ENCODE results near the gene KIF20A.

KIF20A gene

GRCh38 chr5:138223532-138223931 lies 44.6 kb downstream of the KIF20A start:
- no peaks in the 10 kb centered on the region for H3K4me1 ChIP-seq (ENCODE audit: control insufficient read depth in 1 of 2, insufficient read depth in 2 of 2, low read length in 2 of 2)
- H3K9me3 ChIP-seq (ENCODE audit: control insufficient read depth in 1 of 2, low read length in 2 of 2): peaks cover 8 to 13% of the 10 kb centered on the region in 2 donors
- no peaks in the 10 kb centered on the region for H3K27me3 ChIP-seq (ENCODE audit: control insufficient read depth in 1 of 2, insufficient read depth in 2 of 2, low read length in 2 of 2)
- H3K4me3 ChIP-seq (ENCODE audit: low read depth in 1 of 2, low read length in 2 of 2): no peak overlapping the region
- H3K9ac ChIP-seq (ENCODE audit: low read depth in 1 of 2, low read length in 2 of 2): no peak overlapping the region
- no peaks in the 10 kb centered on the region for H3K36me3 ChIP-seq (ENCODE audit: control insufficient read depth in 1 of 2, insufficient read depth in 2 of 2, low read length in 2 of 2)
- H3K27ac ChIP-seq (ENCODE audit: low read depth, low read length): no peak overlapping the region

- Histone ChIP-seq H3K36me3 (ENCODE audit: control insufficient read depth in 1 of 2, insufficient read depth in 2 of 2, low read length in 2 of 2) (no peaks in the 10 kb centered on the region), H3K27ac (ENCODE audit: low read depth, low read length) (no peak overlapping the region), H3K4me3 (ENCODE audit: low read depth in 1 of 2, low read length in 2 of 2) (no peak overlapping the region), H3K9me3 (ENCODE audit: control insufficient read depth in 1 of 2, low read length in 2 of 2) (peaks cover 8 to 13% of the 10 kb centered on the region in 2 donors), H3K4me1 (ENCODE audit: control insufficient read depth in 1 of 2, insufficient read depth in 2 of 2, low read length in 2 of 2) (no peaks in the 10 kb centered on the region), H3K27me3 (ENCODE audit: control insufficient read depth in 1 of 2, insufficient read depth in 2 of 2, low read length in 2 of 2) (no peaks in the 10 kb centered on the region), H3K9ac (ENCODE audit: low read depth in 1 of 2, low read length in 2 of 2) (no peak overlapping the region)
Measured at GRCh38 chr5:138224712-138225111, 45.8 kb downstream of the KIF20A start.

- Histone ChIP-seq H3K9ac (ENCODE audit: low read depth in 1 of 2, low read length in 2 of 2) (no peak overlapping the region), H3K4me3 (ENCODE audit: low read depth in 1 of 2, low read length in 2 of 2) (no peak overlapping the region), H3K27me3 (ENCODE audit: control insufficient read depth in 1 of 2, insufficient read depth in 2 of 2, low read length in 2 of 2) (no peaks in the 10 kb centered on the region), H3K9me3 (ENCODE audit: control insufficient read depth in 1 of 2, low read length in 2 of 2) (peaks cover 8 to 13% of the 10 kb centered on the region in 2 donors), H3K36me3 (ENCODE audit: control insufficient read depth in 1 of 2, insufficient read depth in 2 of 2, low read length in 2 of 2) (no peaks in the 10 kb centered on the region), H3K4me1 (ENCODE audit: control insufficient read depth in 1 of 2, insufficient read depth in 2 of 2, low read length in 2 of 2) (peaks cover 0 to 10% of the 10 kb centered on the region in 2 donors), H3K27ac (ENCODE audit: low read depth, low read length) (no peak overlapping the region)
Measured at GRCh38 chr5:138226910-138227309, 48.0 kb downstream of the KIF20A start.

GRCh38 chr5:138229387-138229786 lies 50.5 kb downstream of the KIF20A start:
- no peak overlapping the region for H3K27ac ChIP-seq (ENCODE audit: low read depth, low read length)
- H3K9ac ChIP-seq (ENCODE audit: low read depth in 1 of 2, low read length in 2 of 2): no peak overlapping the region
- H3K27me3 ChIP-seq (ENCODE audit: control insufficient read depth in 1 of 2, insufficient read depth in 2 of 2, low read length in 2 of 2): no peaks in the 10 kb centered on the region
- no peak overlapping the region for H3K4me3 ChIP-seq (ENCODE audit: low read depth in 1 of 2, low read length in 2 of 2)
- peaks cover 8 to 13% of the 10 kb centered on the region in 2 donors for H3K9me3 ChIP-seq (ENCODE audit: control insufficient read depth in 1 of 2, low read length in 2 of 2)
- H3K36me3 ChIP-seq (ENCODE audit: control insufficient read depth in 1 of 2, insufficient read depth in 2 of 2, low read length in 2 of 2): no peaks in the 10 kb centered on the region
- H3K4me1 ChIP-seq (ENCODE audit: control insufficient read depth in 1 of 2, insufficient read depth in 2 of 2, low read length in 2 of 2): peaks cover 0 to 10% of the 10 kb centered on the region in 2 donors

- Histone ChIP-seq H3K27ac (ENCODE audit: low read depth, low read length) (no peak overlapping the region), H3K27me3 (ENCODE audit: control insufficient read depth in 1 of 2, insufficient read depth in 2 of 2, low read length in 2 of 2) (no peaks in the 10 kb centered on the region), H3K4me3 (ENCODE audit: low read depth in 1 of 2, low read length in 2 of 2) (no peak overlapping the region), H3K4me1 (ENCODE audit: control insufficient read depth in 1 of 2, insufficient read depth in 2 of 2, low read length in 2 of 2) (peaks cover 0 to 10% of the 10 kb centered on the region in 2 donors), H3K9me3 (ENCODE audit: control insufficient read depth in 1 of 2, low read length in 2 of 2) (peaks cover 8 to 13% of the 10 kb centered on the region in 2 donors), H3K36me3 (ENCODE audit: control insufficient read depth in 1 of 2, insufficient read depth in 2 of 2, low read length in 2 of 2) (no peaks in the 10 kb centered on the region), H3K9ac (ENCODE audit: low read depth in 1 of 2, low read length in 2 of 2) (no peak overlapping the region)
Measured at GRCh38 chr5:138230261-138230660, 51.3 kb downstream of the KIF20A start.

GRCh38 chr5:138230981-138231589 lies 52.2 kb downstream of the KIF20A start:
- H3K4me3 ChIP-seq (ENCODE audit: low read depth in 1 of 2, low read length in 2 of 2): no peak overlapping the region
- no peak overlapping the region for H3K27ac ChIP-seq (ENCODE audit: low read depth, low read length)
- H3K27me3 ChIP-seq (ENCODE audit: control insufficient read depth in 1 of 2, insufficient read depth in 2 of 2, low read length in 2 of 2): no peaks in the 10 kb centered on the region
- no peak overlapping the region for H3K9ac ChIP-seq (ENCODE audit: low read depth in 1 of 2, low read length in 2 of 2)
- peaks cover 8 to 10% of the 10 kb centered on the region in 2 donors for H3K9me3 ChIP-seq (ENCODE audit: control insufficient read depth in 1 of 2, low read length in 2 of 2)
- no peaks in the 10 kb centered on the region for H3K36me3 ChIP-seq (ENCODE audit: control insufficient read depth in 1 of 2, insufficient read depth in 2 of 2, low read length in 2 of 2)
- peaks cover 0 to 10% of the 10 kb centered on the region in 2 donors for H3K4me1 ChIP-seq (ENCODE audit: control insufficient read depth in 1 of 2, insufficient read depth in 2 of 2, low read length in 2 of 2)

GRCh38 chr5:138233280-138233679 lies 54.4 kb downstream of the KIF20A start:
- peaks cover 0 to 10% of the 10 kb centered on the region in 2 donors for H3K4me1 ChIP-seq (ENCODE audit: control insufficient read depth in 1 of 2, insufficient read depth in 2 of 2, low read length in 2 of 2)
- H3K27ac ChIP-seq (ENCODE audit: low read depth, low read length): no peak overlapping the region
- H3K9ac ChIP-seq (ENCODE audit: low read depth in 1 of 2, low read length in 2 of 2): no peak overlapping the region
- no peaks in the 10 kb centered on the region for H3K27me3 ChIP-seq (ENCODE audit: control insufficient read depth in 1 of 2, insufficient read depth in 2 of 2, low read length in 2 of 2)
- H3K4me3 ChIP-seq (ENCODE audit: low read depth in 1 of 2, low read length in 2 of 2): no peak overlapping the region
- H3K36me3 ChIP-seq (ENCODE audit: control insufficient read depth in 1 of 2, insufficient read depth in 2 of 2, low read length in 2 of 2): no peaks in the 10 kb centered on the region
- H3K9me3 ChIP-seq (ENCODE audit: control insufficient read depth in 1 of 2, low read length in 2 of 2): no peaks in the 10 kb centered on the region

- H3K9me3 ChIP-seq (ENCODE audit: control insufficient read depth in 1 of 2, low read length in 2 of 2): no peaks in the 10 kb centered on the region
- no peak overlapping the region for H3K9ac ChIP-seq (ENCODE audit: low read depth in 1 of 2, low read length in 2 of 2)
- H3K27me3 ChIP-seq (ENCODE audit: control insufficient read depth in 1 of 2, insufficient read depth in 2 of 2, low read length in 2 of 2): peaks cover 5 to 6% of the 10 kb centered on the region in 2 donors
- H3K27ac ChIP-seq (ENCODE audit: low read depth, low read length): no peak overlapping the region
- H3K4me3 ChIP-seq (ENCODE audit: low read depth in 1 of 2, low read length in 2 of 2): no peak overlapping the region
- peaks cover 0 to 10% of the 10 kb centered on the region in 2 donors for H3K4me1 ChIP-seq (ENCODE audit: control insufficient read depth in 1 of 2, insufficient read depth in 2 of 2, low read length in 2 of 2)
- no peaks in the 10 kb centered on the region for H3K36me3 ChIP-seq (ENCODE audit: control insufficient read depth in 1 of 2, insufficient read depth in 2 of 2, low read length in 2 of 2)
Measured at GRCh38 chr5:138234651-138235050, 55.7 kb downstream of the KIF20A start.
